DMS79 (cell line): Measurements from ENCODE around the gene C8B.

ENCODE experiments used
- DNase-seq: peaks from one replicate; lab custom pipeline; 2025; lab: John Stamatoyannopoulos, UW

The C8B gene

DNA sequence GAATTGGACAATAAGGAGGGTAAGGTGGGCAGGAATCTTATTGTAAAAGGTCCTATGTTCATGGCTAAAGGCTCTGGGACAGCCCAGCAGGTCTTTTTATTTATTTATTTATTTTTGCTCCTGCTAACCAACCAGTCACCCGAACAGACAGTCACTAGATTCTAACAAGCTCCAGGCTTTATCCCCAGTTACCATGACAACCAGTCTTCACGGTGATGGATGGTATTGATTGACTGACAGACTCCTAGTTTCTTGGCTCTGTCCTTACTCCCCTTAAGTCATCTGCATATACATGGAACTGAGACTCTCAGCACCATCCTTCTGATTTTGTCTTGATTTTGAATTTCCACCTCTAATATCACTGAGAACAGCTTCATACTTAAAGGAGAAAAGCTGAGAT is 66.9 kb downstream of the C8B start:
- DNase-seq = no peak

DNA sequence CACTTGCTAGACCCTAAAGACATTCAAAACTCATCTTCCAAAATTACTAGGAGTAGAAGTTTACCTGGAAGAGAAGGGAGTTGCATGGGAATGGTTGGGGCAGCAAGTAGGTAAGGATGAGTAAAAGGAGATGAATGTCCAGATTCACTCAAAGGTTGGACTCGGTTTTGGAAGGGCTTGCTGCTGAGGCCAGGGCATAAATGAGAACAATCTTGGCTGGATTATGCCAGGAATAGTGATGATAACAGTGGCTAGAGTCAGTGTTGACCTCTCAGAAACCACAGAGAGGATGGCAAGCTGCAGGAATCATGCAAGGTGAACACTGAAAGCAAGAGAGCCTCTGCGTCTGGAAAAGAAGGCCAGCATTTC is 67.8 kb downstream of the C8B start:
- no peak for DNase-seq

DNA sequence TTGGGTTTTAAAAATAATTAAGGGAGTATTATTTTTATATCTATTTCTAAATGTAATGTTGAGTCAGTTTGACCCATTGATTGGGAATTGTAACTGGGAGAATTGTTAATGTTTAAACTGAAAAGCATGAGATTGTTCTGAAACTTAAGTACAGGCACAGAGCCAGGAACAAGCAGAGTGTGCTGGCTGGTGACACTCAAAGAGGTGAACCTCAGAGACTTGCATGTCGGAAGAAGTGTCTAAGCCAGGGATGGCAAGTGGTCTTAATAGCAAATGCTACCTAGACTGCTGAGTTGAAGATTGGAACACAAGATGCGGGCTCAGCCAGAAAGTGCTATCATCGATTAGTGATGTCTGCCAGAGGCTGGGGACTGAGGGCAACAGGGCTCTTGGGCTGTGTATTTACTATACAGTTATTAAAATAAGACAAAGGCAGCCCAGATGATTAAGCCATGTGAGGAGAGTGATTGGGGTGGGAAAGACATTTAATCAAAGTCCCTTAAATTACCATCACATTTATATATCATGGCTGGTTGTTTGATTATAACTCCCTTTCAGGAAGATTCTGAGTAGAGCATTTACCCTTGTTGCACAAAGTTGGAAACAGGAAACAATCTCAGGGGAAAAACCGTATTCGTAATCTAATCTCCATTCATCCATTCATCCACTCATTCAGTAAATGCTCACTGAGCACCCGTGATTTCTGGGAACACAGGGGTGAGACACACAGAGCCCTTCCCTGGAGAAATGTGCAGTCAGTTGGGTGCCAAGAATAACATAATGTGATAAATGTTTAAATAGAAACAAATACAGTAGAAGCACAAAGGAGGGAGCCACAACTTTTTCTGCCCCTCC is 68.4 kb downstream of the C8B start:
- DNase-seq = no peak

- DNase-seq = no peak
Measured at GRCh38 chr1:56894014-56894413, 71.8 kb downstream of the C8B start.

DNA sequence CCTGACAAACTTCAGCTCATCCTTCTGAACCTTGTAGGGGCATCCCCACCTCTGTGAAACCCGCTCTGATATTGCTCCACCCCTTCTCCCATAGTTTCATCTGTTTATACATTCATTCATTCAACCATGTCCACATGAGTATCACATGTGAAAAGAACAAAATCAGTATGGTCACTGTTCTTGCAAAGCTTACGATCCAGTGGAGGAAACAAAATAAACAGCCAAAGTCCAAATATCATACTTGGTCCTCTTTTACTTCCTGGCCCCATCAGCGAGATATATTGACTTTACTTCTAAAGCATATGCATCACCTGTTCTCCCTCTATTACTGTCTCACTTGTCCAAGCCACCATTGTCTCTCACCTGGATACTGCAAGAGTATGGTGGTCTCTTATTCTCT is 75.6 kb downstream of the C8B start:
- DNase-seq = no peak

DNA sequence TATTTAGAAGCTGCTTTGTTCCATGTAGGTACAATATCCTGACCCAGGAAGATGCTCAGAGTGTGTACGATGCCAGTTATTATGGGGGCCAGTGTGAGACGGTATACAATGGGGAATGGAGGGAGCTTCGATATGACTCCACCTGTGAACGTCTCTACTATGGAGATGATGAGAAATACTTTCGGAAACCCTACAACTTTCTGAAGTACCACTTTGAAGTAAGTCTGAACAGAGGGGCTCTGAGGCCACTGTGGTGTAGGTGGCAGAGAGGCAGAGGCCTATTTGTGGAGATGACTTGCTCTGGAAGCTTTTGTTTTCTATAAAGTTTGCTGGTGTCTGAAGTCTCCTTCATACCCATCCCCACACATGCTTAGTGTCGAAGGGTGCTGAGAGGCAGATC is 84.4 kb downstream of the C8B start:
- DNase-seq = no peak

GRCh38 chr1:56880774-56881173 is 85.0 kb downstream of the C8B start:
- DNase-seq = no peak
